ENCODE measurements around the gene CSK.

GRCh38 chr15:74829486-74829885 lies 47.6 kb downstream of the CSK start:
- TF ChIP-seq CTCF (conservative IDR thresholded peaks at IDR 0.05; ENCODE audit: low read depth, low read length) (no peak), EZH2 (IDR thresholded peaks at IDR 0.05; ENCODE audit: borderline replicate concordance, low read depth, low read length, poor library complexity, severe bottlenecking) (no peak)
